ENCODE measurements around the gene ABTB1.

The ABTB1 gene

DNA sequence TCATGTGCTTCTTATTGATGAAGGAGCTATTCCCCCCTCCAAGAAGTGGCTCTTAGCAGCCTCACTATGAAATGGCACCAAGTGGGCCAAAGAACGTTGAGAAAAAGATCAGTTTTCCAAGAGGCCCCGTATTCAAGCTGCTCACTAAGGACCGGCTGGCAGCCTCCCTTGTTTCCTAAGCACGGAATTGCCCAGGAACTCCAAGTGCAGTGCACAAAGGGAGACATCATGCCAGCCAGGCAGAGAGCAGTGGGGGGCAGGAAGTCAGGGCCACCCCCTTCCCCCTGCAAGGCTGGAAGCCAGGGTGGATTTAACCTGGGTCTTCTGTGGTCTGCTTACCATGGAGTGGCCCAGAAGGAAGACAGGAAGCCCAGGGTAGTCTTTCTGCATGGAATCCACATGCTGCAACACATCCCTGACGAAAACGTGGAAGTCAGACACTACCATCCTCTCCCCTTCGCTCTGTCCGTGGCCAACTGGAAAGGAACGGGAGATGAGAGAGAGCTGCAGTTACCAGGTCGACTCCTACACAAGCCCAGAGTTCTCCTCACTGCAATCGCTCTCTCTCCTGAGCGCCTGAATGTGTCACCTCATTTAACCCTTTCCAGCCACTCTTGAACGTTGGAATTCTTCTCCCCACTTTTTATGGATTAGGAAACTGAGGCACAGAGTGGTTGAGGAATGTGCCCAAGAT, 49.5 kb downstream of the ABTB1 start:
- no peak for DNase-seq

DNA sequence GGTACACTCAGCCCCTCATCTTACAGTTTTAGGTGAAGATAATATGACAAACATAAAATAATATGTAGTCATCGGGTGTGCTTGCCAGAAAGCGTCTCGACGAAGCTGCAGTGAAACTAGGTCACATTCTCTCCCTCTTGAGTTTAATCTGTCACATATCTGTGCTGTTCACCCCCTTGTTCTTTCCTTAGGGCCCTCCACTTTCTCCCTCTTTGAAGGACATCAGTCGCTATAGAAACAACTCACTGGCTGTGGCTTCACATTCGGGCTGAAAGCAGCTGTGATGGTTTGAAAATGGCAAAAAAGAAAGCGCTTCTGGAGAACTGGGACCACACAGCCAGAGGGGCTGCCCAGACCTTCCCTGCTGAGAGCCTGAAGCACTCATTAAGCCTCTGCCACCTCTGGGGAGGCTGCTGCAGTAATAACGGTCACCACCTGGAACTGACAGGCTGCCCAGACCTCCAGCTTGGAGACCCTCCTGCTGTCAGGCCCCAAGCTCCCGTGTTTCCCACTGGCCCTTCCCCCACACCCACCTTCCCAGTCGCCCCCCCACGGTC, 50.3 kb downstream of the ABTB1 start:
- no peak for DNase-seq

DNA sequence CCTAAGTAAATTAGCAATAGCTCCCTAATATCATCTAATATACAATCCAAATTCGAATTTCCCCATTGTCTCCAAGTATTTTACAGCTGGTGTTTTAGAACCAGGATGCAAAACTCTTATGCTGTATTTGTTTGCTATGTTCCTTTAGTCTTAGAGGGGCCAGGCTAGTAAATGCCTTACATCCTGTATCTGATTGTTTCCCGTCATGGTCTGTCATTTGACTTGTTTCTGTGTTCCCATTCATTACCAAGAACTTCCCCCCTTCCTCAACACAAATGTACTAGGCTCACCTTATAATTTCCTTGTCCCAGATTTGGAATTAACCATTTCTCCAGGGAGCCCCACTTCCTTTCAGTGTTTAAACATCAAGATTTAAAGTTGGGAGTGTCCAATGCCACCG, 54.1 kb downstream of the ABTB1 start:
- no peak for DNase-seq

DNA sequence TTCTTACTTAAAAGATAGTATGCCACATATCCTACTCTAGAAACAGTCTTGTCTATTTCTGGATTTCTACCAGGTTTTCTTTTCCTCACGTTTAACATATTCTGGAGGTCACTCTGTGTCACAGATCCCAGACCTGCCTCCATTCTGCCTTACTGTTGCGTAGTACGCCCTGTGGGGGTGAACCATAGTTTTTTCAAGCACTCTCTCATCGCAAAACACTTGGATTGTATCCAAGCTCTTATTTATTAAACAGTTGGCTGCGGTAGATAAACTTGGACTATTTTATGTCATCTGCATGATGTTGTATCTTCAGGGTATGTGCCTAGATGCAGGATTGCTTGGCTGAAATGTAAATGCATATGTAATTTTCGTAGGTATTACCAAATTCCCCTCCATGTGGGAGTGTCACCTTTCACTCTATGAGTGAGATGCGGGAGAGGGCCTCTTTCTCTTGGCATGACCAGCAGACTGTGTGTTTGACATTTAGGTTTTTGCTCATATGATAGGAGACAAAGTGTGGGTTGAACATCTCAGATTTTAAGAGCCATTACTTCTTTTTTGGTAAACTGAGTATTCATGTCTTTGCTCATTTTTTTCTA, 55.8 kb downstream of the ABTB1 start:
- DNase-seq, result no peak

DNA sequence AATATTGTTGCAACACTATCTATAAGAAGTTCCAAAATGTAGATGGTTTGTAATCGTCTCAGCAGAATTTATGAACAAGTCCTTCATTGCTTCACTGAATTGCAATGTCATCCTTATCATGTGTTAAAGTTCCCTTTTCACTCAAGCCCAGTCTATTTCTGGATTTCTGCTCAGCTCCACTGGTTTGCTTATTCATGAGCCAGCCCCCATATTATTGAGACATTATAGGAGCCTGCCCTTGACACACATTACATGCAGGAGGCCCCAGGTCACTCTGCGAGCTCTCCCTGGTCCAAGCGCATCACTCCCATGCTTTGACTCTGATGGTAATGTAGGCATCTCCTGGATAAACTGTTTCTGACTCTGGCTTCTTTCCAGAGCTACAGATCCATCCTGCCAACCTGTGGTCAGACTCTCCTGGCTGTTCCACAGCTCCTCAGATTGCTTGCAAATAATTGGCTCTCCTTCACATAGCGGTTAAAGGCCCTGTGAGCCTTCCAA, 56.9 kb downstream of the ABTB1 start:
- DNase-seq, result no peak

DNA sequence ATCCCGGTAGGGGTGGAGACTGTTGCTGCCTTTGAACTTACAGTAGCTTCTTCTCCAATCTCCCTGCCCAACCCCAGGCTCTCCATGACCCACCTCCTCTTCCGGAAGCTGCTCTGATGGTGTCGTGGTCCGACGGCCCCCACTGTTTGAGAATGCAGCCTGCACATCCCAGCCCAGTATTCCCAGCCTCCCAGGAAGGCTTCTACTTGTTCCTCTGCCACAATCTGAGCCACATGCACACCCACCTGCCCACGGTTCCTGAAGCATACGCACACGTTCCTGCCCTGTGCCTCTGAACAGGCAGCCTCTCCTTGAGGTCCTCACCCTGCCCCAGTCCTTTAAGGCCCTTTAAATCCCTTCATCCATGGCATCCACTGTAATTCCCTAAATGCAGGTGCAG, 57.4 kb downstream of the ABTB1 start:
- DNase-seq, result no peak
